RPMI7951 (cell line): ENCODE data around the gene ZBTB7C. TPM values are rescaled to one million over a fixed set of nuclear protein-coding genes. Genes with fewer than 3 reads are reported as not detected.

Source experiments
- DNase-seq: peaks from one replicate; pipeline ENCODE4 v3.0.0-alpha.2; 2012; ENCODE audit warnings: low read depth
- total RNA-seq: library from RNA; depleted of rRNA; stranded (reverse); fragments of >200 nt; shearing (Covaris generic); gene quantifications from 2 replicates; pipeline ENCODE4 v1.2.3, GENCODE V29; 2014

Gene ZBTB7C
- total RNA-seq, 1 experiment from 2014 or later: 0.12 TPM

DNA sequence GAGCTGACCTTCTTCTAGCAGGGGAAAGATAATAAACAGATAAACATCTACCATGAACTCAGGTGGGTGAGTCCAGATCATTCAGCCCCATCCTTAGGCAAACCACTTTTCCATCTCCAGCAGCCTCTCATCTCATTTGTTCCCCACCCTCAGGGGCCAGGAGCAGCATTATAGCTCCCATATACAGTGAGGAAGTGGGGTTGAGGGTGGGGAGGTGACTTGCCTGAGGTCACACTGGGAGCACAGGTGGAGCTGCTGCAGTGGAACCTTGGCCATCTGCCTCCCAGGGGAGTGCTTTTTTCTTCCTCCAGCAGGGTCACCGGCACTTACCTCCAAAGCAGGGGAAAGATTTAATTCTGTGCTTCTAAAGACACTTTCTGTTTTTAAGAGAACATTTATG is 266.2 kb downstream of the ZBTB7C start:
- DNase-seq: no peak

DNA sequence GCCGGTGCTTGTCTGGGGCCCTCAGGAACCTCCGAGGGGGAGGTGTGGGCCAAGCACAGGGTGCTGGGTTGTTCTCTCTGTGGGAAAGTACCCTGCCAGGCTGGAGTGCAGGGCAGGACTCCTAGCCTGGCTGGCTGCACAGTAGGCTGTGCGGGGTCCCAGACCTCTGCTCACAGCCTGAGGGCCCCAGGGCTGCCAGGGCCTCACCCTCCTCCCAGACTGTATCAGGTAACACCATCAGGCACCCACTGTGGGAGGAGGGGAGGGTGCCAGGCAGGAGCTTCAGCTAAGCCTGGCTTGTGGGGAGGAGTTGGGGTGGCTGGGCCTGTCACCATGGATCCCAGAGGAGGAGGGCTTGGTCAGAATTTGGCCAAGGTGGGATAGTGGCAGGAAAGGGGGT is 266.8 kb downstream of the ZBTB7C start:
- no peak for DNase-seq

DNA sequence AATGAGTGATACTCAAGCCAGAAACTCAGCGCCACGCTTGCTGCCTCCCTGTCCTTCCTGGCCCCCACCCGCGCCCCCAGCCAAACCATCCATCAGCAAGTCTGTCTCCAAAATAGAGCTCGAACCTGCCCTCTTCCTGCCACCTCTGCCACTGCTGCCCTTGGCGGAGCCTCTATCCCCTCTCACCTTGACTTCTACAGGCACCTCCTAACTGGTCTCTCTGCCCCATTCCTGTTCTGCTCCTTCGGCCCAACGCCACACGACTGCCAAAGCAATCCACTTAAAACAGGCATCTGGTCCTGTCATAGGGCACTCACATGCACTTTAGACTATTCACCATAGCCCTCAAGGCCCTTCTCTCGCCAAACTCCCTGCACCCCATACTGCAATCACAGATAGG is 268.5 kb downstream of the ZBTB7C start:
- no peak for DNase-seq

DNA sequence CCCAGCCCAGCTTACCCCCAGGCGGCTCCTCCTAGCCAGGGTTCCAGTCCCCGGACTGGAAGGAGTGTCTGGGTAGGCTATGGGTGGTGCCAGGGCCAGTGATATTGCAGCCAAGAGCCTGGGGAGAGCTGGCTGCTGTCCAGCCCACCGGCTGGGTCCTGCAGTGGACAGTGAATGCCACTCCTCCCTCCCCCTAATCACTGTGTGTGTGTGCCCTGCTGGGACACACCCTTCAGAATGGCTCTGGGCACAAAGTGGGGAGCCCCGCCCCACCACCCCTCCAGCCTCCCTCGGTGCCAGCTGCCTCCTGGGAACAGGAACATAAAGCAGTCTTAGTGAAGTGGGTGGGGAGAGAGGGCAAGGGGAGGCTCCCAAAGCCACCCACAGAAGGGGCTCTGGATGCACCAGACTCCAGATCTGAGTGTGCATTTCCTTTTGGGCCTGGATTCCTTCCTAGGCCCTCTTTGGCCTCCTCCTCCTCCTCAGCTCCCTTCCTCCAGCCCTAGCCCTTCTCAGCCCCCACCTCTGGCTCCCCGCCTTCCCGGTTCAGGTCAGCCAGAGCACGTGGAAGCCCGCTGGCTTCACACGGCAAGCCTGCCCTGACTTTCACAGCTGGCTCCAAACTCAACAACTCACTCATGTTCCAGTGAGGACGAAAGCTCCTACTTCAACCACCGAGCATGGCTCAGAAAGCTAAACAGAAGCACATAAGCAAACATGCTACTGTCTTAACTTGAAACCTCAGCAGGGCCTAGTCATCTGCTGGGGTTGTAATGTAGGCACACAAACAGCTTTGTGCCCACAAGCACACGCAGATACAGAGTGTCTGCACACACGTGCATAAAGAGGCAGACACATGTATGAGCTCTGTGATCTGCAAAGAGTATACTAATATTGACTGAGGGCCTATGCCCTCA is 269.5 kb downstream of the ZBTB7C start:
- DNase-seq: peak; percentile 17

DNA sequence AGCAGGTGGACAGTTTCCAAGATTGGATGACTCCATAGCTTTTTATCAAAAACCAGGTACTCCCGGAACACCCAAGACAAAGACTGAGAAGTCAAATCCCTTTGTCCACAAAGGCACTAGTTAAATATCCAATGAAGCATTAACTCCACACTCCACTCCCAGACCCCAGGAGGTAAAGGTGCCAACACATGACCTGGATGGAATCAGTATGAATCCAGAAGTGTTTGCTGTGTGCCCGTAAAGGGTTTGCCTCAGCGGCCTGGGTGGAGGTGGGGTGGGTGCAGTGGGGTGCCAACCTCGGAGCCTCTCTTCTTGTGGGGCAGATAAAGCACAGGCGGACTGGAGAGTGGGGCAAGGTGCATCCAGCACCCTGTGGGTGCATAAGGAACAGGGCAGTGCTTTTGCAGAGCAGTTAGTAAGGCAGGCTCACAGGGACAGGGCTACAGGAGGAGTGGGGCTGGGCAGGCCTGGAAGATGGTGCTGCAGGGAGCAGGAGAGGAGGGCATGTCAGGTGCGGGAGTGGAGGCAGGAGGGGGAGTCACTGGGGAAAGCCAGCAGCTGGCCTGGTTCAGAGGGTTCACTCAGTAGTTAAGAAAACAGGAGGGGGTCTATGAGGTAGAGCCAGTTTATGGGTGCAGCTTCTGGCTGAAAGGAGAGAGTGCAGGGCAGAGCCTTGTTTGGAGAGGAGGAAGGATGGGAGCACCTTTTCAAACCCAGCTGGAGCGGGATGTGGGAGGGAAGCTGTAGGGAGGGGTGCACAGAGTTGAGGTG is 270.3 kb downstream of the ZBTB7C start:
- DNase-seq: no peak

DNA sequence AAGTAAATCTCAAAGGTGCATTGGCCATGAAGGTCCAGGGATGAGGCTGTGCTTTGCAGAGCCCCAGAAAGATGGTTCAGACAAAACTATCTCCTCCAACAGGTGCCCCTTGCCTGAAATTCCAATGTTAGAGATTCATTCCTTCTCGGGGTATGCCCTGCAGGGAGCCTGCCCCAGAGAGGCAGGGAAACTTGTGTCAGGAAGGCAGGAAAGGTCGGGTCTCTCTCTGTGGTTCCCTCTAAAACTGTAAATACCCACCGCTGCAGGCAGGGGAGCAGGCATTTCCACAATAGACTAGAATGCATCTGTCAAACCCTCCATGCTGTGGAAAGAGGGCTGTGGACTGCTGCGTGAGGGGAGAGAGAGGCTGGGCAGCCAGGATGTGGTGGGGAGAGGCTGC is 271.0 kb downstream of the ZBTB7C start:
- no peak for DNase-seq

DNA sequence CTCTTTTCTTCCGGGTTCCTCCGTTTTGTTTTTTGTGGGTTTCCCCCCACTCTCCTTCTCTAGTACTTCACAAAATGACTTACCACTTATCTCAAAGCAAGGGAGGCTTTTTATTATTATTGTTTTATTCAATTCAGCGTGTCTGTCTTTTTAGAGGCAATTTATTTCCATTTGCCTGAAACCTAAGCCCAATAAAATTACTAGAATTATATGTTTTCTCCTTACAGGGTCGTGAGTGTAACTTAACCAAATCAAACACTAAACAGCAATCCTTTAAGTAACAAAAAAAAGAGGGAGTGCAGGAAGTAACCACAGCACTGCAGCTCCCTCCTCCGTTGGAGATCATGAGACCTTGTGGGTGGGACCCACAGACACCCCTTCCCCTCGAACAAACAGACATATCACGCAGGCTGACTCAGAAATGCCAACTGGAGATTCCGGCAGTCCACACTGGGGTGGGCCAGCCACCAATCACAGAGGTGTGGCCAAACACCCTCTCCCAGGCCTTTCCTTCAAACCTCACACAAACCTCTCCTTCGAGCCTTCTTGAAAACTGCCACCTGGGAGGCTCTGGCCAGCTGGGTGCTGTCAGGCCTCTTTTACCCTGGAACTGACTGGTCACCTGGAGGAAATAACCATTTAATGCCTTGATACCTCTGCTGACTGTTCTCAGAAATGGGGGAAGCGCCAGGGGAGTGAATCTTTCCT is 271.7 kb downstream of the ZBTB7C start:
- peak; percentile 3 for DNase-seq

DNA sequence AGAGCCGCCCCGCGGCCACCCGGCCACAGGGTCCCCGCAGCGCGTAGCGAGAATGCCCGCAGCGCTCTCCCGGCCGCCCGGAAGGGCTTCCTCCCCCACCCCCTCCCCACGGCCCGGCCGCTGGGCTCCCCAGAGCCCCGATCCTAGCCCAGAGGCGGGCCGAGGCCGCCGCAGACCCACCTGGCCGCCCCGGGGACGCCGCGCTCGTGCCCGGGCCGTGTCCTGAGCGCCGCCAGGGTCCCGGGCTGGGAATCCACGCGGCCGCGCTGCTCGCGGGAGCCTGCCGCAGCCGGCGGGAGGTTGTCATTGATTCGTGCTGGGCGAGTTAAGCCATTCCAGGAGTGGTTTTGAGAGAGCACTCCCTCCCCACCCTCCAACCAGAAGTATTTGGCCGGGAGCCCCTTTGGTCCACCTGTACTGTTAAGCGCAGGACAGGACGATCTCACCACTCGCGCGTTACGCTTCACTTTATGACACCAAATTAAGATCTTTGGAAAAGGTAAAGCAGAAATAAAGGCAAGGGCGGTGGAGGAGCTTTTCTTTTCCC is 272.3 kb downstream of the ZBTB7C start:
- DNase-seq: no peak

DNA sequence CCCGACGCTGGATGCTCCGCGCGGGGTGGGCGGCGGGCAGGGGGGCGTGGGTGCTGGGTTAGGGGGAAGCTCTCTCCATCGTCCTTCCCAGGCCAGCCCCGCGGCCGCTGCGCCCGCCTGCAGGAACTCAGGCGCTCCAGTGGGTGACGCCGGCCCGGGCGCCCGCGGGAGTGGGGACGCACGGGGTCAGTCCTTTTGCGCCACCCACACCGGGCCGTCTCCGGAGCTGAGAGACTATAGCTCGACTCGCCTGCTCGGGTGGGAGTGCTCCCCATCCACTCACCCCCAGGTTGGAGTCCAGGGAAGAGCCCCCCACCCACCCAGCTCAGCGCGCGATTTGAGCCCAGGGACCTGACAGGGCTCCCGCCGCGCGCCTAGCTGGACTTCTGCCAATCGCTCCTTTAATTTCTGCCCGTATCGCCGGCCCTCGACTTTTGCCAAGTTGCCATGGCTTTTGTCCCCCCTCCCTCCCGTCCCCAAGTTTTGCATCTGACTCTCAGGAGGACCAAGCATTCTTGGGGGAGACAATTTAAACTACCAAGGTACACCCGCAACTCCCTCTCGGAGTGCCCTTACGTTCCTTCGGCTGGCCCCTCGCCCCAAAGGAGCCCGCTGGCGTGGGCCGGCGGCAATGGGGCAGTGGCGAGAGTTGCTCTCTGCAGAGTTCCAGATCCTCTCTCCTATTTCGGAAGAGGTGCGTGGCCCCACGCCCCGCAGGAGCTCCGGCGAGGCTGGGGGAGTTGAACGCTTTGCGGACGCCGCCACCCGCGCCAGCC is 272.9 kb downstream of the ZBTB7C start:
- no peak for DNase-seq

DNA sequence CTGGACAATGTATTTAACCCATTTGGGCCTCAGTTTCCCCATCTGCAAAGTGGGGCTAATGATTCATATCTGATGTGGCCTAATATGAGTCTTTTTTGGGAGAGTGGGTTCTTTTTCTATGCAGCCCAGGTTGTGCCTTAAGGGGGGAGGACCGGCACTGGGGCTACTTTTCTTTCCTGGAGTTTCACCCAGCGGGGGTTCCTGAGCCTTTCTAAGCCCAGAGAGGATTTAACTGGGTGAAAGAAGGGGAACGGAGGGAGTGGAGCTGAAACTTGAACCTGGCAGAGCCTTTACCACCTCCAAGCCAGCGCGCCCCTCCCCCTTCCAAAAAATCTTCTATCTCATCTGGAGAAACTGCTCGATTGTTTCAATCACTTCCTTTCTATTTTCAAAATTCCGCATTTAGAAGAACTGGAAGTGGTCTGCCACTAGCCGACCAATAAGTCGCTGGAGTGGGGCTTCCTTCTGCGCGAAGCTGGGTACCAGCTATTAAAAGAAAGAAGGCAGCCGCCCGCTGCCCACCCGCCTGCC is 273.7 kb downstream of the ZBTB7C start:
- DNase-seq: no peak

DNA sequence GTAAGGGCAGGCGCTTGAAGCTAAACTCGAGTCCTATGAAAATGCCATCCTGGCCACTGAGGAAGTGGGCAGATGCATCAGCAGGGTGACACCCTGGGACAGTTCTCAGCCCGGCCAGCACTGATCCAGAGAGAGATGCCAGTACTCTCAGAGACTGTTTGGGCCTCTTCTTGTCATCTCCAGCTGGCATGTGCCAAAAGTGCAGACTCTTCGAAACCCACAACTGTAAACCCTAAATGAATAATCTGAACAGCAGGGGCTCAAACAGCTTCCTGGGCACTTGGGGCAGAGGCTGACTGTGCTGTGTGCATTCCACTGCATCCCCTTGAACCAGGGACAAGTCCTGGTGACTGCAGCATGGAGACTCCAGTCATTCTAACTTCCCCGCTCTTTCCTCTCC is 274.6 kb downstream of the ZBTB7C start:
- DNase-seq: no peak

DNA sequence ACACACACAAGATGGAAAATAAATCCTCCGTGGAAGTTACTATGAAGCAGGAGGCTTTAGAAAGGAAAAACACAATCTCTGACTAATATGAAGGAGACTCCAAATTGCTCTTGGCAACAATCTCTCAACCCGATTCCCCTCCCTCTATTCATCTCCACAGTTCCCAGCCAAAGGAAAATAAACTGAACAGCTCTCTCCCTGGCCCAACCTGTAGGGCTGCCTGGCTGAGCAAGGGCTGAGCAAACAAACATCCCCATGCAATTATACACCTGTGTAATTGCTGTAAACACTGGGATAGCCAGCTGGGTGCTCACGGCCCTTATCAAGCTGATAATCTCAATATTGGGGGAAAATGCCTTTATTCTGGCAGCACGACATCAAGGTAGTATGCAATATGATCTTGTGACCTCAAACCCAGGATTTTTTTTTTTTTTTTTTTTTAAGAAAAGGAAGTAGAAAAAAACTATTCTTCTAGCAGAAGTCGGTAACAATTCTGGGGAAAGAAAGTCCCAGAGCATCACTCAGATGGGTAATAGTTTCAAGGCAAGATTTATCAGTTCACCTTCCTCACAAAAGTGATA is 275.4 kb downstream of the ZBTB7C start:
- DNase-seq: no peak

DNA sequence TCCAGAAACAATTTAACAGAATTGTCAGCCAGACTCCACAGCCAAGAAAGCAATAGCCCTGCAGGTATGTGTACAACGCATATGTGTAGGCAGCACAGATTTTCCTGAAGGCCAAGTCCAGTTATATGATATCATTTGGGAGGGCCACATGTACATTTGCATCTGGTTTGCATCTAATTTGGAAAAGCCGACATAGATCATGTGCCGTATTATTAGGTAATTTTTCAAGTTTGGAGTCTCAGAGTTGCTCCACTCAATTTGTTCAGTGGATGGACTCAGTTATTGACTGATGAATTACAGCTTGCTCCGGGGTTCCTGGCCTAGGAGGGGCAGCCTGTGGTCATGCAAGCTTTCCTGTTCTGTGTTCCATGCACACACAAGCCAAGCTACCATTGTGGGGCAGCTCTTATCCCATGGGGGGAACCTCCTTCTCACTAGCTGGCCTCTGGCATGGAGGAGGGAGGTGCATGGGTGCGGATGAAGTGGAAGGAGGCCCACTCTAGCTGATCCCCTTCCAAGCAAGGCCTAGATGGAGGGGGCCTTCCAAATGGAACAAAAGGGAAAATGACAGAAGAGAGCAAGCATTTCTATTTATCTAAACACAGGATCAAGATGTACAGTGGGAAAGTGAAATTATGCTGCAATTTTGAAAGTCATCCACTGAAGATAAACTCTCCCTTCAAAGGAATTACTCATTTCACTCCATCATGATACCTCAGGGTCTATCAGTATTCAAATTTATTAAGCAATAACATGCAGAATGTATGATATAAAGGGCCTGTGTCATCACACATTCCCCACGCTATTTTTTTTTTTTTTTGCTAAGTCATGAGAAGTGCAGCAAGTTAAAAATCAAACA is 276.2 kb downstream of the ZBTB7C start:
- no peak for DNase-seq

DNA sequence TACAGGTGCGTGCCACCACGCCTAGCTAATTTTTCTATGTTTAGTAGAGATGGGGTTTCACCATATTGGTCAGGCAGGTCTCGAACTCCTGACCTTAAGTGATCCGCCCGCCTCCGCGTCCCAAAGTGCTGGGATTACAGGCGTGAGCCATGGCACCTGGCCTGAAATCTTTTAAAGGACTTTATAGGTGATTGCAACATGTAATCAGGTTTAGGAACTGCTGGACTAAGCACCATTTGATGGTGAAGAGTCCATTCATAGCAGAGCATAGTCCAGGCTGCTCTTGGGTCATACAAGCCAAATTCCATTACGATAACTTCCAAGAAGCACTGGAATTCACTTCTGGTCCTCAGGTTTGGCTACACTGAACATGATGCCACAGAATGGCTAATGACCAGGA is 278.1 kb downstream of the ZBTB7C start:
- DNase-seq: no peak

DNA sequence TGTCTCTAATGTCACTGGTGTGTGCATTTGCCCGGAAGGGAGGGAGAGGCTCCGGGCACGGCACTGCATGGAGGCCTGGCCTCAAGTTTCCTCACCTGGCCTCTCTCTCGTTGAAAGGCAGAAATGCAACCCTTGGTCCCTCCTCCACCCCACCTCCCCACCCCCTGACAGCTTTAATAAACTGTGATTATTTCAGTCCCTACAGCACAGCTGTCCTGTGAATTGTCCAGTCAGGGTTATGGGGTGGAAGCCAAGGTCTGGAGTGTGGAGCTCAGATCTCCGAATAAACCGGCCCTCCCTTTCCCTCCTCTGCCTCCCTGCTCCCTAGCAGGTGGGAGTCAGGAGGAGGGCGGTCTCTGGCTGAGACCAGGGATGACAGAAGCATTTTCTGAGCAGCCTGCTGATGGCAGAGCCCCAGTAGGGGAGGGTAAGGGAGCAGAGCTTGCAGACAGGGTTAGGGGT is 279.5 kb downstream of the ZBTB7C start:
- DNase-seq: no peak

DNA sequence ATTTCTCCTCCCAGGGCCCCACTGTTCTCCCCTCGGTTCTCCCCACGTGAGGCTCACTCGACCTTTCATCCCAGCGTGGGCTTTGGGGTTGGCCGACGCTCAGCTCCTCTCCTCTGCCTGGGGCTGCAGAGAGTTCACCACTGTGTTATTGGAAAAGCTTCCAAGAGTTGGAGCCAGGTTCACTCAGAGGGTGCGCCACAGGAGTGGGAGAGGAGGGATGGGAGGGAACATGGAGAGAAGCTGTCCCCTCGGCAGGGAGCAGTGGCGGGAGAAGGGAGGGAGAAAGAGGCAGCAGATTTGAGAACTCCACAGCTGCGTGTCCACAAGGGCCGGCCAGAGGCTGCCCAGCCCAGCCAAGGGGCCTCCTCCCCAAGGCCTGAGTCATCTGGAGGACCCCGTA is 281.6 kb downstream of the ZBTB7C start:
- no peak for DNase-seq

DNA sequence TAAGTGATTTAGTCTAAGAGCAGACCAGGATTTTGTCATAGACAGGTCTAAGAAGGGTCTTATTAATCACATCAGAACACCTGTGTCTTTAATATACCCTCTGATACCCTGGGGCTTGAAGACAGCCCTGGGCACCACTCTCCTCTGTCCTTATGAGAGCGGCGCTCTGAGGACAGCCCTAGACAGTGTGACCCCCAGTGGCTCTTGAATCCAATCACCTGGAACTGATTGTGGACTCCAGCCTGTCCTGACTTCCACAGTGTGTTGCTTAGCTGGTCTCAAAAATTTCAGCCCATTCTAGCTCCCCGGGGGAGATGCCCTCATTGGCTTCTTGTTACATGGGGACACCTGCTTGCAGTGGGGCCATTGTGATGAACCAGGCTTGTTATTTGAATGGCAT is 282.9 kb downstream of the ZBTB7C start:
- DNase-seq: no peak

DNA sequence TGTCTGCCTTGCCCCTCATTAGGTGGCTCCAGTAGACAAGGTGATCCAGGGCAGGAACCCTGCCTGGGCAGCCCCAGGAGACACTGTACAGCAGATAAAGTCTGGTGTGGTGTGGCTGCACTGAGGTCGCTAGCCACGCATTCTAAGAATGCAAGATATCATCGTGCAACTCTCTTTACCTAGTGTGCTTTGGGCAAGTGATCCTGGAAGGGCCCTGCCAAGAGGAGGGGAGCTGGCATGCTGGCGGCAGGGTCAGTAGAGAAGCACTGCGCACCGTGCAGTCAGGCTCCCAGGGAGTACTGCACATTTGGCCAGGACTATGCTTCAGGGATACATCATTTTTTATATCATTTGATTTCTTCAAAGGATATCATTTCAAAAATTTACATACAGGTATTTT is 283.5 kb downstream of the ZBTB7C start:
- no peak for DNase-seq

DNA sequence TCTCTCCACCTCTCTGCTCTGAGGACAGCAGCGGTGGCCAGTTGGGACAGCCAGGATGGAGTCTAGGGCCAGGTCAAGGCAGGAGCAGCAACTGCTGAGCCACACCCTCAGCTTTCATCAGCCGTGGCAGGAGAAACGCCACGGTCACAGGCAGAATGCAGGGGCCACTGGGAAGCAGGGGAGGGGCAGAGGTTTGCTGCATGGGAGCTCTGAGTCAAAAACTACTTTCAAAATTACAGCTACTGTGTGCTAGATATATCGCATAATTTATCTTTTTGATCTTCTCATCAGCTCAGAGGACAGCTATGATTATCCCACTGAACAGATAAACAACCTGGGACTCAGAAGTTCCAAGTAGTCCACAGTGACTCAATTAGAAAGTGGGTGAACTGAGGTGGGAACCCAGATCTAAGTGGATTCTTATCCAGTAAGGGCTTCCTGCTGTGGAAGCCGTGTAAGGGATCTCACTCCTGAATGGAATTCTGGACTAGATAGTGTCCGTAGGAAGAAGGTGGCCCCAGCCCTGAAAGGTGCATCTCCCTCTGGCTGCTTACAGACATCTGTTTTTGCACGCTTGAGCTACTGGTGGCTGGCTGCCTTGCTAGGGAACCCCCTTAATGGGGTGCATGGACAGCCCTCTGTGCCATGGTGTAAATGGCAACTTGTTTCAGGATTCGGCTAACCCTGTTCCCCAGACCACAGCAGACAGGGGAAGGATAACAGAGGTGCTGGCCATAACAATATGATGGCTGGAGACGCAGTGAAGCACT is 284.1 kb downstream of the ZBTB7C start:
- no peak for DNase-seq
